Large intestine (tissue), 3 donors: ENCODE measurements around the gene BEND3. TPM values are rescaled to one million over a fixed set of nuclear protein-coding genes. Genes with fewer than 3 reads are reported as not detected.
"Not testable (repeated sequence)": the region's sequence is repeated elsewhere in the genome, so short reads cannot be mapped to it uniquely, and the experiment has no call there.

Source experiments
- DNase-seq, 2 donors: peaks; one replicate each; pipeline versions ENCODE4 v3.0.0 to v3.0.0-alpha.2; 2013
- H3K27ac ChIP-seq: one replicate; pipeline ENCODE4 v1.5.1; 2013; ENCODE audit warnings: low read length
- H3K27me3 ChIP-seq: 2 replicates; pipeline ENCODE4 v1.6.1; 2013; ENCODE audit warnings: low read length; ENCODE audit not compliant: control insufficient read depth, insufficient read depth
- H3K36me3 ChIP-seq: 2 replicates; pipeline ENCODE4 v1.6.1; 2013; ENCODE audit warnings: low read length; ENCODE audit not compliant: control insufficient read depth, insufficient read depth
- H3K4me1 ChIP-seq: one replicate; pipeline ENCODE4 v1.6.1; 2013; ENCODE audit warnings: low read length; ENCODE audit not compliant: control insufficient read depth, insufficient read depth
- H3K4me3 ChIP-seq: one replicate; pipeline ENCODE4 v1.5.1; 2013; ENCODE audit warnings: low read length
- H3K9me3 ChIP-seq: one replicate; pipeline ENCODE4 v1.6.1; 2013; ENCODE audit warnings: mild to moderate bottlenecking, low read depth, low read length, moderate library complexity; ENCODE audit not compliant: control insufficient read depth
- WGBS: methylation state at CpG from one replicate; pipeline ENCODE4 v1.1.5; 2013; ENCODE audit warnings: low lambda C conversion rate; ENCODE audit not compliant: insufficient coverage; 5-methylcytosine and 5-hydroxymethylcytosine counted together
- polyA plus RNA-seq: library from polyadenylated mRNA; unstranded; fragments of 120-200 nt; gene quantifications from one replicate; pipeline ENCODE4 v1.2.1, GENCODE V29; 2013

BEND3 gene
- polyA plus RNA-seq, 1 donor, result 4.9 TPM

- H3K4me3 ChIP-seq, H3K9me3 ChIP-seq, H3K27ac ChIP-seq, H3K4me1 ChIP-seq, H3K27me3 ChIP-seq, H3K36me3 ChIP-seq, DNase-seq: not testable (repeated sequence)
- no CpG with 5 or more reads among the region's 7 CpGs for WGBS
These were observed 30.9 kb downstream of the BEND3 start for GRCh38 chr6:107084459-107084858.

DNA sequence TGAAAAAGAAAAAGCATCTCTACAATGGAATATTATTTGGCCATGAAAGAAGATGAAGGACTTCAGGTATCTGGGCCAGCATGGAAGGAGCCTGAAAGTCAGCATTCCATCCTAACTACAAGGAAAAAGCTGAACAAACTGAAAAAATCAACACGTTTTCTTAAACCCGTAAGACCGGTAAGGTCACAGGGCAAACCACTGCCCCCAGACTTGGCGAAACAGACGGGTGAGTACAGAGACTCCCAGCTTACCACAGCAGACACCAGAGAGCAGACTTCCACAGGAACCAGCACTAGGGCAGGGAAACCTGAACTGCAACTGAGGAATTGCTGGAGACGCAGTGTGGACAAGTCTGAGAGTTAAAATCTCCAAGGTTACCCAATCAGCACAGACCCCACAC, 31.4 kb downstream of the BEND3 start:
- H3K4me3 ChIP-seq, result no peak overlapping the region
- WGBS, result 100% methylated on average over 1 of the region's 6 CpGs
- no peak for DNase-seq
- peaks cover 7% of the 10 kb centered on the region for H3K36me3 ChIP-seq
- no peaks in the 10 kb centered on the region for H3K4me1 ChIP-seq
- H3K27me3 ChIP-seq, result no peaks in the 10 kb centered on the region
- H3K9me3 ChIP-seq, result no peaks in the 10 kb centered on the region
- no peak overlapping the region for H3K27ac ChIP-seq

GRCh38 chr6:107083047-107083768, 32.1 kb downstream of the BEND3 start:
- Histone ChIP-seq H3K9me3 (no peaks in the 10 kb centered on the region), H3K27ac (no peak overlapping the region), H3K4me3 (no peak overlapping the region), H3K4me1 (no peaks in the 10 kb centered on the region), H3K36me3 (peaks cover 3% of the 10 kb centered on the region), H3K27me3 (no peaks in the 10 kb centered on the region)
- WGBS, result 83% methylated on average over 1 of the region's 10 CpGs
- no peak for DNase-seq

DNA sequence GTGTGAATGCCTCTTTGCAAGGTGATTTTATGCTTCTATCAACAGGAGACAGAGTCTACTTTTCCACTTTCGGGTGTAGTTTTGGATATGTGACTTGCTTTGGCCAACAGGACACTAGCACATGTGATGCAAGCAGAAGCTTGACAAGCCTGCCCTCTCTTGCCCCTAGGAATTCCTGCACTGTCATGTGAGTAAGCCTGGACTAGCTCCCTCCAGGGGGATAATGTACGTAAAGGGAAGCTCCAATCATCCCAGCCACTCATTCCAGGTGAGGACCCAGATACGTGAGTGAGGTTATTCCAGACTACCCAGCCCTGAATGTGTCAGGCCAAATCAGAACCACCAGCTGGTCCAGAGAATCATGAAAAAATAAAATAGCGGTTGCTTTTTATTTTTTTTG, 33.3 kb downstream of the BEND3 start:
- Histone ChIP-seq H3K9me3 (no peaks in the 10 kb centered on the region), H3K27ac (no peak overlapping the region), H3K4me3 (no peak overlapping the region), H3K27me3 (no peaks in the 10 kb centered on the region), H3K36me3 (peaks cover 3% of the 10 kb centered on the region), H3K4me1 (no peaks in the 10 kb centered on the region)
- no CpG with 5 or more reads among the region's 4 CpGs for WGBS
- DNase-seq, result no peak

DNA sequence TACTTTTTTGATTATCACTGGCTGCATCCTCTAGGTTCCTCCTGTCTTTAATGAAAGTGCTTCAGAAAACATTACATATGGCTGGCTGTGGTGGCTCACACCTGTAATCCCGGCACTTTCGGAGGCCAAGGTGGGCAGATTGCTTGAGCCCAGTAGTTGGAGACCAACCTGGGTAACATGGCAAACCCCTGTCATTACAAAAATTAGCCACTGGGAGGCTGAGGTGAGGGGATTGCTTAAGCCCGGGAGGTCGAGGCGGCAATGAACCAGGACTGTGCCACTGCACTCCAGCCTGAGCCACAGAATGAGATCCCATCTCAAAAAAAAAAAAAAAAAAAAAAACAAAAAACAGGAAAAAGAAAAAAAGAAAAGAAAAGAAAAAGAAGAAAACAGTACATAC, 35.3 kb downstream of the BEND3 start:
- Histone ChIP-seq H3K4me1 (no peaks in the 10 kb centered on the region), H3K4me3 (no peak overlapping the region), H3K9me3 (no peaks in the 10 kb centered on the region), H3K27me3 (no peaks in the 10 kb centered on the region), H3K36me3 (no peaks in the 10 kb centered on the region), H3K27ac (no peak overlapping the region)
- WGBS, result no CpG with 5 or more reads among the region's 5 CpGs
- DNase-seq, result no peak

- Histone ChIP-seq H3K27ac (no peak overlapping the region), H3K27me3 (no peaks in the 10 kb centered on the region), H3K4me3 (no peak overlapping the region), H3K36me3 (no peaks in the 10 kb centered on the region), H3K4me1 (no peaks in the 10 kb centered on the region), H3K9me3 (no peaks in the 10 kb centered on the region)
- WGBS, result no CpG with 5 or more reads among the region's 4 CpGs
- DNase-seq, result no peak
These were observed 35.9 kb downstream of the BEND3 start for GRCh38 chr6:107079429-107079828.

GRCh38 chr6:107077710-107078109, 37.6 kb downstream of the BEND3 start:
- Histone ChIP-seq H3K9me3 (no peaks in the 10 kb centered on the region), H3K4me3 (no peak overlapping the region), H3K36me3 (no peaks in the 10 kb centered on the region), H3K27ac (no peak overlapping the region), H3K4me1 (no peaks in the 10 kb centered on the region), H3K27me3 (no peaks in the 10 kb centered on the region)
- WGBS, result 80% methylated on average over 1 of the region's 7 CpGs
- DNase-seq, result no peak

DNA sequence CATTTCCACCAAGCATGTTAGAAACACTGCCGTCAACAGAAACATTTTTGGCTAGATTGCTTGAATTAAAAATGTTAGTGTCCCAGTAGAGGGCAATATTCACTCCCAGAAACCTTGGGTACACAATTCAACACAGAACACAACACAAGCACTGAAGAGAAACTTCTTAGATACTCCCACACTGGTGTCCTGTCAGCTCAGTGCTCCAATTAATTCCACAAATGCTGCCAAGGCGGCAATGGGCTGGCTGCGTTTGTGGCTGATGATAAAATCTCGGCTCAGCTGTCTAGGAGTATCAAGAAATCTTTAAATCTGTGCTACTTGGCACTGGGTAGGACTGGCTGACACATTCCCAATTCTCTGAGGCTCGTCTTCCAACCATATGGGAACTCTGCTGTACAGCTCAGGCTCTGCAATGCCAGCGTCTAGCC, 39.3 kb downstream of the BEND3 start:
- no CpG with 5 or more reads among the region's 6 CpGs for WGBS
- Histone ChIP-seq H3K4me3 (no peak overlapping the region), H3K36me3 (peaks cover 2% of the 10 kb centered on the region), H3K4me1 (no peaks in the 10 kb centered on the region), H3K9me3 (no peaks in the 10 kb centered on the region), H3K27me3 (no peaks in the 10 kb centered on the region), H3K27ac (no peak overlapping the region)
- no peak for DNase-seq

- DNase-seq, result no peak
- Histone ChIP-seq H3K36me3 (peaks cover 25% of the 10 kb centered on the region), H3K27ac (no peak overlapping the region), H3K4me3 (no peak overlapping the region), H3K27me3 (no peaks in the 10 kb centered on the region), H3K4me1 (peaks cover 7% of the 10 kb centered on the region), H3K9me3 (peaks cover 7% of the 10 kb centered on the region)
- no CpG with 5 or more reads among the region's 12 CpGs for WGBS
These were observed 44.6 kb downstream of the BEND3 start for GRCh38 chr6:107070686-107071085.

GRCh38 chr6:107069631-107070548, 45.4 kb downstream of the BEND3 start:
- Histone ChIP-seq H3K27ac (no peak overlapping the region), H3K4me1 (peaks cover 7% of the 10 kb centered on the region)
- WGBS, result no CpG with 5 or more reads among the region's 53 CpGs

More at GRCh38 chr6:107069631-107070548, 45.4 kb downstream of the BEND3 start:
- no peak for DNase-seq
- Histone ChIP-seq H3K27me3 (no peaks in the 10 kb centered on the region), H3K9me3 (peaks cover 7% of the 10 kb centered on the region), H3K36me3 (peaks cover 25% of the 10 kb centered on the region), H3K4me3 (no peak overlapping the region)
